Hepatocyte (in vitro differentiated cells): Measurements from ENCODE around the gene MAPRE2. TPM values are rescaled to one million over a fixed set of nuclear protein-coding genes. Genes with fewer than 3 reads are reported as not detected.
A peak's percentile ranks its signal among the peaks of the same experiment; 100 is the strongest.

ENCODE experiments used
- DNase-seq: peaks from one replicate; pipeline ENCODE4 v3.0.0-alpha.2; 2016; ENCODE audit warnings: low spot score
- H2AFZ ChIP-seq: fragments of 200-600 bp; sonication (generic); 2 replicates; pipeline ENCODE4 v1.6.0; 2016; ENCODE audit warnings: antibody characterized with exemption, mild to moderate bottlenecking
- H3K27ac ChIP-seq: fragments of 200-600 bp; sonication (generic); 2 replicates; pipeline ENCODE4 v1.5.1; 2016; ENCODE audit warnings: mild to moderate bottlenecking
- H3K27me3 ChIP-seq: fragments of 200-600 bp; sonication (generic); 2 replicates; pipeline ENCODE4 v1.6.1; 2016
- H3K36me3 ChIP-seq: fragments of 200-600 bp; sonication (generic); replicated peaks from 2 replicates; pipeline ENCODE4 v1.5.1; 2016; ENCODE audit warnings: low read depth; ENCODE audit not compliant: insufficient read depth
- H3K4me1 ChIP-seq: fragments of 200-600 bp; sonication (generic); 2 replicates; pipeline ENCODE4 v1.5.1; 2016; ENCODE audit warnings: mild to moderate bottlenecking, moderate library complexity; ENCODE audit not compliant: insufficient read depth
- H3K4me2 ChIP-seq: fragments of 200-600 bp; sonication (generic); 2 replicates; pipeline ENCODE4 v1.6.0; 2016
- H3K4me3 ChIP-seq: fragments of 200-600 bp; sonication (generic); 2 replicates; pipeline ENCODE4 v1.5.1; 2016; ENCODE audit warnings: mild to moderate bottlenecking
- H3K79me2 ChIP-seq: fragments of 200-600 bp; sonication (generic); 2 replicates; pipeline ENCODE4 v1.6.0; 2017; ENCODE audit warnings: mild to moderate bottlenecking
- H3K9me2 ChIP-seq: fragments of 200-600 bp; sonication (generic); replicated peaks from 2 replicates; pipeline ENCODE4 v1.6.0; 2017; ENCODE audit warnings: mild to moderate bottlenecking; ENCODE audit not compliant: insufficient read depth
- H3K9me3 ChIP-seq: fragments of 200-600 bp; sonication (generic); 2 replicates; pipeline ENCODE4 v1.5.1; 2016; ENCODE audit warnings: low read depth, mild to moderate bottlenecking
- H4K20me1 ChIP-seq: fragments of 200-600 bp; sonication (generic); 2 replicates; pipeline ENCODE4 v1.6.0; 2016; ENCODE audit warnings: mild to moderate bottlenecking; ENCODE audit not compliant: insufficient read depth, poor library complexity, severe bottlenecking
- EZH2 ChIP-seq: fragments of 200-600 bp; sonication (generic); IDR thresholded peaks from 2 replicates; pipeline ENCODE4 v1.6.1; 2016; ENCODE audit warnings: antibody characterized with exemption, mild to moderate bottlenecking, borderline replicate concordance
- EZH2phosphoT487 ChIP-seq: fragments of 200-600 bp; sonication (generic); IDR thresholded peaks from one replicate; pipeline ENCODE4 v1.6.1; 2018; ENCODE audit warnings: antibody characterized with exemption, mild to moderate bottlenecking, low read depth, moderate library complexity; ENCODE audit not compliant: unreplicated experiment, severe bottlenecking
- WGBS: methylation state at CpG from one replicate; pipeline ENCODE4 v1.1.6; 2016; ENCODE audit warnings: low lambda C conversion rate; ENCODE audit errors: missing lambda C conversion rate; 5-methylcytosine and 5-hydroxymethylcytosine counted together
- polyA plus RNA-seq: library from polyadenylated mRNA; unstranded; fragments of >200 nt; fragmentation: Nextera tagmentation; extraction: Ambion mirVana; gene quantifications from 2 replicates; pipeline ENCODE4 v1.2.1, GENCODE V29; 2016
- total RNA-seq: library from RNA; depleted of rRNA; stranded (reverse); fragments of >200 nt; gene quantifications from 2 replicates; pipeline ENCODE4 v1.2.3, GENCODE V29; 2014
- TF ChIP-seq, protein P1 (sequence below): fragments of 200-600 bp; sonication (generic); IDR thresholded peaks from 2 replicates; pipeline ENCODE4 v1.5.1; 2016; ENCODE audit warnings: antibody characterized with exemption, mild to moderate bottlenecking; ENCODE audit not compliant: poor library complexity

Gene MAPRE2
- total and polyA plus RNA-seq, 2 experiments from 2014 or later = 19.1 to 27.6 TPM

- 47% methylated on average over 5 of the region's 5 CpGs for WGBS
- Histone ChIP-seq H3K9me2 (no peaks in the 10 kb centered on the region), H3K4me3 (no peak overlapping the region), H3K79me2 (no peaks in the 10 kb centered on the region), H3K36me3 (no peaks in the 10 kb centered on the region), H2AFZ (no peak overlapping the region), H3K4me2 (peak overlapping the region; percentile 18), H3K4me1 (peaks cover 6% of the 10 kb centered on the region), H3K27me3 (no peaks in the 10 kb centered on the region), H4K20me1 (no peaks in the 10 kb centered on the region), H3K9me3 (no peaks in the 10 kb centered on the region), H3K27ac (peak overlapping the region; percentile 65)
- DNase-seq = peak; percentile 44
- TF ChIP-seq, protein P1, sequence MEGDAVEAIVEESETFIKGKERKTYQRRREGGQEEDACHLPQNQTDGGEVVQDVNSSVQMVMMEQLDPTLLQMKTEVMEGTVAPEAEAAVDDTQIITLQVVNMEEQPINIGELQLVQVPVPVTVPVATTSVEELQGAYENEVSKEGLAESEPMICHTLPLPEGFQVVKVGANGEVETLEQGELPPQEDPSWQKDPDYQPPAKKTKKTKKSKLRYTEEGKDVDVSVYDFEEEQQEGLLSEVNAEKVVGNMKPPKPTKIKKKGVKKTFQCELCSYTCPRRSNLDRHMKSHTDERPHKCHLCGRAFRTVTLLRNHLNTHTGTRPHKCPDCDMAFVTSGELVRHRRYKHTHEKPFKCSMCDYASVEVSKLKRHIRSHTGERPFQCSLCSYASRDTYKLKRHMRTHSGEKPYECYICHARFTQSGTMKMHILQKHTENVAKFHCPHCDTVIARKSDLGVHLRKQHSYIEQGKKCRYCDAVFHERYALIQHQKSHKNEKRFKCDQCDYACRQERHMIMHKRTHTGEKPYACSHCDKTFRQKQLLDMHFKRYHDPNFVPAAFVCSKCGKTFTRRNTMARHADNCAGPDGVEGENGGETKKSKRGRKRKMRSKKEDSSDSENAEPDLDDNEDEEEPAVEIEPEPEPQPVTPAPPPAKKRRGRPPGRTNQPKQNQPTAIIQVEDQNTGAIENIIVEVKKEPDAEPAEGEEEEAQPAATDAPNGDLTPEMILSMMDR = no peak
- TF ChIP-seq EZH2phosphoT487 (no peak), EZH2 (no peak)
Observed at GRCh38 chr18:35171315-35171987, 130.2 kb downstream of the MAPRE2 start.

DNA sequence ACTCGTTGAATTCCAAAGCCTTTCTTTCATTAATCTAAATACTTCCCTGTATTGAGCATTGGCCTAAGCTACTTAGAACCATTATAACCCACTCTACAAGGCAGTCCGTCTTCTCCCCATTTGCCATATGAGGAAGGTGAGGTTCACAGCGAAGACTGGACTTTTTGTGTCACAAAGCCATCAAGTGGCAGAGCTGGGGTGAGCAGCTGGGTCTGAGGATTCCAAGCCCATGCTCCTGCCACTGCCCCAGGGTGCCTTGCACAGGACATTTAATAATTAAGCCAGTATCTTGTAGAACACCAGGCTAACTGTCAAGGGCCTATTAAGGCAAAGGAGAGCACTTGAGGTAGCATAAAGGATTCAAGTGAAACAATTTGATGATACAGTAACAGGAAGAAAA is 130.8 kb downstream of the MAPRE2 start:
- H3K9me3 ChIP-seq = no peaks in the 10 kb centered on the region
- H3K27ac ChIP-seq = peak overlapping the region; percentile 57
- WGBS = 89% methylated on average over 3 of the region's 3 CpGs
- no peaks in the 10 kb centered on the region for H3K27me3 ChIP-seq
- no peak overlapping the region for H3K4me2 ChIP-seq
- DNase-seq = no peak
- no peak overlapping the region for H3K4me3 ChIP-seq
- H3K36me3 ChIP-seq = no peaks in the 10 kb centered on the region
- H4K20me1 ChIP-seq = no peaks in the 10 kb centered on the region
- no peak overlapping the region for H2AFZ ChIP-seq
- no peaks in the 10 kb centered on the region for H3K79me2 ChIP-seq
- TF ChIP-seq EZH2 = no peak
- no peaks in the 10 kb centered on the region for H3K9me2 ChIP-seq
- peaks cover 6% of the 10 kb centered on the region for H3K4me1 ChIP-seq

- H3K36me3 ChIP-seq = no peaks in the 10 kb centered on the region
- TF ChIP-seq, protein P1 = no peak
- TF ChIP-seq EZH2 (no peak), EZH2phosphoT487 (no peak)
- H4K20me1 ChIP-seq = no peaks in the 10 kb centered on the region
- H3K4me1 ChIP-seq = peaks cover 6% of the 10 kb centered on the region
- H3K9me3 ChIP-seq = no peaks in the 10 kb centered on the region
- H3K4me2 ChIP-seq = no peak overlapping the region
- WGBS = 60% methylated on average over 2 of the region's 2 CpGs
- no peaks in the 10 kb centered on the region for H3K27me3 ChIP-seq
- H3K4me3 ChIP-seq = no peak overlapping the region
- H3K79me2 ChIP-seq = no peaks in the 10 kb centered on the region
- no peak for DNase-seq
- no peak overlapping the region for H2AFZ ChIP-seq
- H3K27ac ChIP-seq = peak overlapping the region; percentile 57
- no peaks in the 10 kb centered on the region for H3K9me2 ChIP-seq
Observed at GRCh38 chr18:35172451-35173035, 131.3 kb downstream of the MAPRE2 start.

DNA sequence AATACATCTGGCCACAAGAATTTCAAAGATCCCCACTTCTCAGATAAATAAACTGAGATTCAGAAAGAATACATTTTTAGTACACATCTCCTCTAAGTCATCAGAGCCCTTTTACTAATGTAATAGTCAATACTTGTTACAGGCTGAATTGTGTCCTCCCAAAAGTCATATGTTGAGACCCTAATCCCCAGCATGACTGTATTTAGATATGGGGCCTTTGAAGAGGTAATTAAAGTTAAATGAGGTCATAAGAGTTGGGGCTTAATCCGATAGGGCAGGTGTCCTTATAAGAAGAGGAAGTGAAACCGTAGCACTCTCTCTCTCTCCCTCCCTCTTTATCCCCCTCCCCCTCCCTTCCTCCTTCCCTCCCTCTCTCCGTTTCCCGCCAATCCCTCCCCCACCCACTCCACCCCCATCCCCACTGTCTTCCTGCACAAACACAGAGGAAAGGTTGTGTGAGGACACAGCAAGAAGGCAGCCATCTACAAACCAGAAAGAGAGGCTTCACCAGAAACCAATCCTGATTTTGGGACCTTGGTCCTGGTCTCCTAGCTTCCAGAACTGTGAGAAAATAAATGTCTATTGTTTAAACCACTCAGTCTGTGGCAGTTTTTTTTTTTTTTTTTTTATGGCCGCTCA is 133.0 kb downstream of the MAPRE2 start:
- TF ChIP-seq EZH2 (no peak), EZH2phosphoT487 (no peak)
- TF ChIP-seq, protein P1 = no peak
- H3K36me3 ChIP-seq = no peaks in the 10 kb centered on the region
- peaks cover 6% of the 10 kb centered on the region for H3K4me1 ChIP-seq
- no peaks in the 10 kb centered on the region for H3K9me3 ChIP-seq
- no peaks in the 10 kb centered on the region for H3K9me2 ChIP-seq
- no peak for DNase-seq
- 45% methylated on average over 4 of the region's 5 CpGs for WGBS
- no peaks in the 10 kb centered on the region for H4K20me1 ChIP-seq
- H3K4me3 ChIP-seq = no peak overlapping the region
- no peak overlapping the region for H2AFZ ChIP-seq
- no peaks in the 10 kb centered on the region for H3K79me2 ChIP-seq
- H3K27me3 ChIP-seq = no peaks in the 10 kb centered on the region
- no peak overlapping the region for H3K4me2 ChIP-seq
- H3K27ac ChIP-seq = no peak overlapping the region
